ENCODE measurements around the gene ADCY5. TPM values are rescaled to one million over a fixed set of nuclear protein-coding genes. Genes with fewer than 3 reads are reported as not detected.

Gene ADCY5
- total and polyA plus RNA-seq, 2 donors from 2014 or later: 7.1 to 33.6 TPM

DNA sequence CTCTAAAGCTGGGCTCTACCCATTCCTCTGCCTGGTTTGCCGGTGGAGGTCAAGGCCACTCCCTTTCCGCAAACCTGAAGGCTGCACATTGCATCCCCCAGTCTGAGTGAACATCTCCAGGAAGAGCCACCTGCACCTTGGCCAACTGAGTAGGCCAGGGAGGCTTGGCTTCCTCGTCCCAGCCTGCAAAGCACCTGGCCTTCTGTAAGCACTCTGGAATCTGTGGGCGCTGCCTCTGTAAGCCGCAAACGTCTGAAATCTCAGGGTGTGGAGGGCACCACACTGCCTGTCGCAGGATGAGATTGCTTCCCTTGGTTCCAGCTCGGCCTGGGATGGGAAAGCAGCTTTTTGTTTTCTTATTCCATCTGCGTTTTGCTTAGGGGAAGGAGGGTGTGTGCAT, 165.8 kb downstream of the ADCY5 start:
- intact Hi-C loops (cut with DNase I): no loop called here
- Histone ChIP-seq H3K36me3 (ENCODE audit: control insufficient read depth in 2 of 3, insufficient read depth in 3 of 3, low read length in 3 of 3) (peaks cover 0 to 2% (median 0%) of the 10 kb centered on the region in 3 donors), H3K27me3 (ENCODE audit: control insufficient read depth, insufficient read depth, low read length) (no peaks in the 10 kb centered on the region), H3K27ac (ENCODE audit: low read depth in 2 of 2, low read length in 2 of 2) (no peak overlapping the region), H3K9ac (ENCODE audit: low read length in 3 of 3) (no peak overlapping the region), H3K9me3 (ENCODE audit: control insufficient read depth in 2 of 3, insufficient read depth in 1 of 3, low read length in 3 of 3) (no peaks in the 10 kb centered on the region), H3K4me1 (ENCODE audit: control insufficient read depth in 2 of 3, insufficient read depth in 2 of 3, low read depth in 1 of 3, low read length in 3 of 3) (no peaks in the 10 kb centered on the region), H3K4me3 (ENCODE audit: low read length in 3 of 3) (no peak overlapping the region)
- TF ChIP-seq CTCF (IDR thresholded peaks at IDR 0.05; ENCODE audit: borderline replicate concordance, extremely low read depth, insufficient read depth): no peak
- no peak for FAIRE-seq
- peak in 2 of 5 donors; percentile 0 to 15 for DNase-seq

DNA sequence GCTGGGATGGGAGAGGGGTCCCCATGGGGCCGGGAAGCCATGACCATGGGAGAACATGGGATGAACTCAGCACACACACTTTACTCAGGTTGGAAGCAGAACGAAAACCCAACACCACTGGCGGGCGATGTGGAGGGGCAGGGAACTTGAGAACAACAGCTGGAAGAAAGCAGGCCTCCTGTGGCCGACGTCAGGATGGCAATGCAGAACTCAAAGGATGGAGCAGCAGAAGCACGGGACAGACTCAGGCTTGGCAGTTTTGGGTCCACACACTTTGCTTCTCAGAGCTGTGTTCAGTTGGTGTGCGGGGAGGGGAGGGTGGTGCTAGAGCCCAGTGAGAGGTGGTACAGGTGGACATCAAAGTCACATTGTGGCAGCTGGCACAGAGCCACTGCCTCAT, 166.4 kb downstream of the ADCY5 start:
- no peaks in the 10 kb centered on the region for H3K27me3 ChIP-seq (ENCODE audit: control insufficient read depth, insufficient read depth, low read length)

DNA sequence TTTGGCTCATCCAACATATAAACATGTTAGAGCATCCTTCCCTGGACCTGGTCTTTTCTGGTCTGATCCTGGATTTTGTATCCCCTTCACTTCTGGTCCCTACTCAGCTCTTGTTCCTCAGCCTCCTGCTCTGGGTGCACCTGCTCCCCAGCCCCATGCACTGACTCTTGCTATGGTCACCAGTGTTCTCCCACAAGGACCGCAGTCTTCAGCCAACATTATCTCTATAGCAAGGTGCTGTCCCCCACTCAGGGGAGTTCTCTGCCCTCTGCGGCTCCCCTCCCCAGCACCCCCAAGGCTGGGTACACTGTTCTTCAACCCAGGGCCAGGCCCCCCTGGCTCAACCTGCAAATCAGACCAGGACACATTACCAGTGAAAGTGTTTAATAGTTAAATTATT, 167.0 kb downstream of the ADCY5 start:
- DNase-seq (peak in 1 of 5 donors; percentile 2), FAIRE-seq (no peak)
- H3K27me3 ChIP-seq (ENCODE audit: control insufficient read depth, insufficient read depth, low read length): no peaks in the 10 kb centered on the region
- no peak for TF ChIP-seq CTCF (IDR thresholded peaks at IDR 0.05; ENCODE audit: borderline replicate concordance, extremely low read depth, insufficient read depth)
- no peaks in the 10 kb centered on the region for H3K4me1 ChIP-seq (ENCODE audit: control insufficient read depth in 2 of 3, insufficient read depth in 2 of 3, low read depth in 1 of 3, low read length in 3 of 3)
- H3K36me3 ChIP-seq (ENCODE audit: control insufficient read depth in 2 of 3, insufficient read depth in 3 of 3, low read length in 3 of 3): peaks cover 0 to 2% (median 0%) of the 10 kb centered on the region in 3 donors
- H3K27ac ChIP-seq (ENCODE audit: low read depth in 2 of 2, low read length in 2 of 2): no peak overlapping the region
- no peaks in the 10 kb centered on the region for H3K9me3 ChIP-seq (ENCODE audit: control insufficient read depth in 2 of 3, insufficient read depth in 1 of 3, low read length in 3 of 3)
- intact Hi-C loops (cut with DNase I): no loop called here
- H3K4me3 ChIP-seq (ENCODE audit: low read length in 3 of 3): no peak overlapping the region
- H3K9ac ChIP-seq (ENCODE audit: low read length in 3 of 3): no peak overlapping the region

More for the DNA sequence above, 166.4 kb downstream of the ADCY5 start:
- intact Hi-C loops (cut with DNase I): no loop called here
- H3K4me1 ChIP-seq (ENCODE audit: control insufficient read depth in 2 of 3, insufficient read depth in 2 of 3, low read depth in 1 of 3, low read length in 3 of 3): no peaks in the 10 kb centered on the region
- FAIRE-seq (no peak), DNase-seq (peak in 1 of 5 donors; percentile 11)
- H3K9me3 ChIP-seq (ENCODE audit: control insufficient read depth in 2 of 3, insufficient read depth in 1 of 3, low read length in 3 of 3): no peaks in the 10 kb centered on the region
- H3K27ac ChIP-seq (ENCODE audit: low read depth in 2 of 2, low read length in 2 of 2): no peak overlapping the region
- peaks cover 0 to 2% (median 0%) of the 10 kb centered on the region in 3 donors for H3K36me3 ChIP-seq (ENCODE audit: control insufficient read depth in 2 of 3, insufficient read depth in 3 of 3, low read length in 3 of 3)
- TF ChIP-seq CTCF (IDR thresholded peaks at IDR 0.05; ENCODE audit: borderline replicate concordance, extremely low read depth, insufficient read depth): no peak
- H3K9ac ChIP-seq (ENCODE audit: low read length in 3 of 3): no peak overlapping the region
- H3K4me3 ChIP-seq (ENCODE audit: low read length in 3 of 3): no peak overlapping the region

DNA sequence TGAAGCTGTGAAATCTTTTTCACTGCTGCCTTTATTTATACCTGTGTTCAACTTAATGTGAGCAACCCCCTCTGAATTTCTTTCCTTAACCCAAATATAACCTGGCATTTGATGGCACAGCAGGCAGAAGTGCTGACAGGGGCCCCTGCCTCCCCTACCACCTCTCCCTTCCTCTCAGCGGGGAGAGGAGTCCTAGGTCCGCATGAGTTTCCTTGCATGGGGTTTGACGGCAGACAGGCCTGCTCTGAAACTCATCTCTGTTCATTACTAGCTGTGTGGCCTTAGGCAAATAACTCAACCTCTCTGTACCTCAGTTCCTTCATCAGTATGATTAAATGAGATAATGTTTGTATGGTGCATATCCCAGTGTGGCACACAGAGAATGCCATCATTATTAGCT, 167.5 kb downstream of the ADCY5 start:
- FAIRE-seq (no peak), DNase-seq (peak in 1 of 5 donors; percentile 1)
- no peaks in the 10 kb centered on the region for H3K4me1 ChIP-seq (ENCODE audit: control insufficient read depth in 2 of 3, insufficient read depth in 2 of 3, low read depth in 1 of 3, low read length in 3 of 3)
- no peaks in the 10 kb centered on the region for H3K27me3 ChIP-seq (ENCODE audit: control insufficient read depth, insufficient read depth, low read length)
- no peak overlapping the region for H3K9ac ChIP-seq (ENCODE audit: low read length in 3 of 3)
- H3K9me3 ChIP-seq (ENCODE audit: control insufficient read depth in 2 of 3, insufficient read depth in 1 of 3, low read length in 3 of 3): no peaks in the 10 kb centered on the region
- intact Hi-C loops (cut with DNase I): no loop called here
- no peak overlapping the region for H3K4me3 ChIP-seq (ENCODE audit: low read length in 3 of 3)
- H3K27ac ChIP-seq (ENCODE audit: low read depth in 2 of 2, low read length in 2 of 2): no peak overlapping the region
- H3K36me3 ChIP-seq (ENCODE audit: control insufficient read depth in 2 of 3, insufficient read depth in 3 of 3, low read length in 3 of 3): peaks cover 0 to 2% (median 0%) of the 10 kb centered on the region in 3 donors
- no peak for TF ChIP-seq CTCF (IDR thresholded peaks at IDR 0.05; ENCODE audit: borderline replicate concordance, extremely low read depth, insufficient read depth)
